Upper lobe of right lung (tissue), 1 donor: ENCODE results near the gene TENM4. TPM values are rescaled to one million over a fixed set of nuclear protein-coding genes. Genes with fewer than 3 reads are reported as not detected.

Experiments used
- ATAC-seq: fragments of 200-7000 bp; cut with Tn5 transposase; one replicate; pipeline ENCODE4 v1.9.1; 2020; ENCODE audit warnings: mild to moderate bottlenecking, moderate library complexity
- DNase-seq: peaks from one replicate; pipeline ENCODE4 v3.0.0-alpha.2; 2020
- H3K27ac ChIP-seq: fragments of 200-600 bp; one replicate; pipeline ENCODE4 v1.8.0; 2022
- H3K27me3 ChIP-seq: fragments of 200-600 bp; one replicate; pipeline ENCODE4 v1.8.0; 2022; ENCODE audit warnings: mild to moderate bottlenecking
- H3K36me3 ChIP-seq: fragments of 200-600 bp; one replicate; pipeline ENCODE4 v1.8.0; 2022
- H3K4me1 ChIP-seq: fragments of 200-600 bp; one replicate; pipeline ENCODE4 v1.8.0; 2022
- H3K4me3 ChIP-seq: fragments of 200-600 bp; one replicate; pipeline ENCODE4 v1.8.0; 2022; ENCODE audit warnings: mild to moderate bottlenecking
- H3K9me3 ChIP-seq: fragments of 200-600 bp; one replicate; pipeline ENCODE4 v1.8.0; 2022
- intact Hi-C: fragments of 100-400 bp; cut with DNase I; formaldehyde crosslinking; loops from one replicate; pipeline ENCODE4 v1.11.0; 2022
- total RNA-seq: library from RNA; stranded (reverse); fragmentation: NEBNext Ultra II Directional; extraction: Animal tissue kit (Norgen Biotek cat#: 25700); gene quantifications from one replicate; pipeline ENCODE4 v1.2.1, GENCODE V29; 2021
- TF ChIP-seq, protein P1 (sequence below): fragments of 200-600 bp; IDR thresholded peaks from one replicate; pipeline ENCODE4 v1.8.0; 2022; ENCODE audit warnings: antibody characterized with exemption
- donor health status: DM: no; HTN: yes; CAD: no; lungs with severe emphysema.

The TENM4 gene
- total RNA-seq, 1 donor from 2014 or later, result 4.3 TPM

- Histone ChIP-seq H3K27me3 (no peaks in the 10 kb centered on the region), H3K36me3 (no peaks in the 10 kb centered on the region), H3K27ac (peak overlapping the region; percentile 87), H3K4me1 (peaks cover 38% of the 10 kb centered on the region), H3K9me3 (no peaks in the 10 kb centered on the region), H3K4me3 (no peak overlapping the region)
- ATAC-seq (no peak), DNase-seq (no peak)
- intact Hi-C loops, result no loop called here
- TF ChIP-seq, protein P1, sequence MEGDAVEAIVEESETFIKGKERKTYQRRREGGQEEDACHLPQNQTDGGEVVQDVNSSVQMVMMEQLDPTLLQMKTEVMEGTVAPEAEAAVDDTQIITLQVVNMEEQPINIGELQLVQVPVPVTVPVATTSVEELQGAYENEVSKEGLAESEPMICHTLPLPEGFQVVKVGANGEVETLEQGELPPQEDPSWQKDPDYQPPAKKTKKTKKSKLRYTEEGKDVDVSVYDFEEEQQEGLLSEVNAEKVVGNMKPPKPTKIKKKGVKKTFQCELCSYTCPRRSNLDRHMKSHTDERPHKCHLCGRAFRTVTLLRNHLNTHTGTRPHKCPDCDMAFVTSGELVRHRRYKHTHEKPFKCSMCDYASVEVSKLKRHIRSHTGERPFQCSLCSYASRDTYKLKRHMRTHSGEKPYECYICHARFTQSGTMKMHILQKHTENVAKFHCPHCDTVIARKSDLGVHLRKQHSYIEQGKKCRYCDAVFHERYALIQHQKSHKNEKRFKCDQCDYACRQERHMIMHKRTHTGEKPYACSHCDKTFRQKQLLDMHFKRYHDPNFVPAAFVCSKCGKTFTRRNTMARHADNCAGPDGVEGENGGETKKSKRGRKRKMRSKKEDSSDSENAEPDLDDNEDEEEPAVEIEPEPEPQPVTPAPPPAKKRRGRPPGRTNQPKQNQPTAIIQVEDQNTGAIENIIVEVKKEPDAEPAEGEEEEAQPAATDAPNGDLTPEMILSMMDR, result no peak
Measured at GRCh38 chr11:78800096-78800690, 640.6 kb downstream of the TENM4 start.

- TF ChIP-seq, protein P1, result peak; percentile 84
- Histone ChIP-seq H3K27ac (no peak overlapping the region), H3K27me3 (no peaks in the 10 kb centered on the region), H3K4me3 (no peak overlapping the region), H3K36me3 (no peaks in the 10 kb centered on the region), H3K4me1 (peaks cover 38% of the 10 kb centered on the region), H3K9me3 (no peaks in the 10 kb centered on the region)
- ATAC-seq (peak; percentile 82), DNase-seq (peak; percentile 87)
- intact Hi-C loops, result no loop called here
Measured at GRCh38 chr11:78798663-78799062, 642.2 kb downstream of the TENM4 start.

DNA sequence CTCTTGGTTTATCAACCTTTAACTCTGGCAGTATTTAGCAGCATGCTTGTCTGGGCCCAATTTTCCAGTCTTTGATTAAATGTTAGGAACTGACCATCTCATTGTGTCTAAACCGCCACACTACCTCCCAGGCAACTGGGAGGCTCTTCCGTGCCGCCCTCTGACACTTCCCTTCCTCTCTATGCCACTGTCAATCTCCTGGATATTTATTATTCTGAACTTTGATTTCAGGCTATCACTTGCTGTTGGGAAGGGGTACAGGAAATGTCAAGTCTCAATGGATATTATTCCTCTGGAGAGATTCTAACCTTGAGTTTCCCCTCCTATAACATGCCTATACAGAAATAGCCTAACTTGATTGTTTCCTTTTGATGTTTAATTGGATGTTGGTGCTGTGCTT is 643.3 kb downstream of the TENM4 start:
- H3K4me3 ChIP-seq, result no peak overlapping the region
- H3K27ac ChIP-seq, result no peak overlapping the region
- DNase-seq (no peak), ATAC-seq (no peak)
- no peaks in the 10 kb centered on the region for H3K9me3 ChIP-seq
- peaks cover 37% of the 10 kb centered on the region for H3K4me1 ChIP-seq
- H3K27me3 ChIP-seq, result no peaks in the 10 kb centered on the region
- intact Hi-C loops, result no loop called here
- no peaks in the 10 kb centered on the region for H3K36me3 ChIP-seq
- TF ChIP-seq, protein P1, result no peak

DNA sequence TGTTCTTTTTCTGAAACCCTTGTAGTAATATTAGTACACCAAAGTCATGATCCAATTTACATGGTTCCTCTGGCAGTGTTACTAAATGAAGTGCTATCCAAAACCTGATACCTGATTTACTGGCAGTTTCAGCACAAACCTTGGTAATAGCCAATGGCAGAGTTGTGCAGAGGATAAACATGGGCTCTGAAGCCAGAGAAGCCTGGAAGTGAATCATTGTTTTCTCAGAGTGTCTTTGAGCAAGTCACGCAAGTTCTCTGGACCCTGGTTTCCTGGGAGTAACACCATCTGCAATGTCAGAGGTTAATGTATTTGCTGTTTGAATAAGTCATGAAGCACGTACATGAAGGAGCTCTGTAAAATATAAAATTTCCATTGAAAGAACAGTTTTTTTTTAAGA is 643.9 kb downstream of the TENM4 start:
- ATAC-seq, result no peak
- TF ChIP-seq, protein P1, result no peak
- Histone ChIP-seq H3K4me3 (no peak overlapping the region), H3K36me3 (no peaks in the 10 kb centered on the region), H3K4me1 (peaks cover 32% of the 10 kb centered on the region), H3K27ac (no peak overlapping the region), H3K27me3 (no peaks in the 10 kb centered on the region), H3K9me3 (no peaks in the 10 kb centered on the region)
- intact Hi-C loops, result no loop called here
- no peak for DNase-seq

DNA sequence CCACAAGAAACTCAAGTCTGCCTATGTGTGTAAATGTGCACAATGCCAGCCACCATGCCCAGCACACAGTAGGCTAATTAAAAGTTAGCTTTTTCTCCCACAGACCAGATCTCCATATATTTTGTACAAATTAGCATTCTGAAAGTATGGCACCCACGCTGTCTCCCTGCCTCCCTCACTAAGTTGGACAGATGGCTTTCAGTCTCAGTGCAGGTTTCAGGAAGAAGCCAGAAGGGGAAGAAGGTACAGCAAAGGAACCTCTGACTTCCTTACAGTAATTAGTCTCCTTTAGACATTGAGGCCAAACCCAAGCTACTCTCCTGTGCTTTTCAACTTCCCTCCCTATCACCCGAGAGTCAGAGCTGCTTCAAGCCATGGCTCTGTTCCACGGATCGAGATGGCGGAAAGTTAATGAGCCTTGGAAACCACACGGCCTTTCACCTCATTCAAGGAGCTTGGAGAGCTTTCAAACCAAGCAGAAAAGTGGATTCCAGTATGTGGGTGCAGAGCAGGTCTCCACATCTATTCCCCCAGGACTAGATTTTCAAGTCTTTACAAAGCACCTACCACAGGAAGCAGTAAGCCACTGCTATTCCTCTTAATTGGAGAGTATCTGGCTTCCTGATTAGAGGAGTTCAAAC is 645.1 kb downstream of the TENM4 start:
- ATAC-seq (peak; percentile 50), DNase-seq (no peak)
- TF ChIP-seq, protein P1, result no peak
- Histone ChIP-seq H3K27me3 (no peaks in the 10 kb centered on the region), H3K27ac (no peak overlapping the region), H3K36me3 (no peaks in the 10 kb centered on the region), H3K4me3 (no peak overlapping the region), H3K9me3 (no peaks in the 10 kb centered on the region), H3K4me1 (peaks cover 26% of the 10 kb centered on the region)
- intact Hi-C loops, result no loop called here
